SK-N-SH treated with all-trans-retinoic acid at 6 μM for 48 hours (cell line): ENCODE data around the gene TIMMDC1.
A peak's percentile ranks its signal among the peaks of the same experiment; 100 is the strongest.

Experiments
- ATAC-seq: fragments of 200-7000 bp; cut with Tn5 transposase; 3 replicates; pipeline ENCODE4 v1.9.1; 2020; ENCODE audit warnings: mild to moderate bottlenecking, moderate library complexity
- ARNTL ChIP-seq: fragments of 450-650 bp; formaldehyde crosslinking; IDR thresholded peaks from 2 replicates; pipeline ENCODE4 v1.5.0; 2020; ENCODE audit warnings: low read depth, mild to moderate bottlenecking, moderate library complexity, borderline replicate concordance
- CSDC2 ChIP-seq: fragments of 250-450 bp; sonication (Bioruptor Pico); IDR thresholded peaks from 2 replicates; pipeline ENCODE4 v1.5.0; 2020; ENCODE audit warnings: mild to moderate bottlenecking, moderate library complexity
- ESRRG ChIP-seq: fragments of 250-450 bp; sonication (Bioruptor Pico); IDR thresholded peaks from 2 replicates; pipeline ENCODE4 v1.6.1; 2021; ENCODE audit warnings: mild to moderate bottlenecking
- GLIS3 ChIP-seq: fragments of 250-450 bp; sonication (Bioruptor Pico); IDR thresholded peaks from 2 replicates; pipeline ENCODE4 v1.5.0; 2020; ENCODE audit warnings: mild to moderate bottlenecking, moderate library complexity
- ISL1 ChIP-seq: fragments of 250-450 bp; sonication (Bioruptor Pico); IDR thresholded peaks from 2 replicates; pipeline ENCODE4 v2.1.2; 2022; ENCODE audit warnings: mild to moderate bottlenecking, moderate library complexity
- PPARA ChIP-seq: fragments of 250-450 bp; sonication (Bioruptor Pico); IDR thresholded peaks from 2 replicates; pipeline ENCODE4 v1.5.0; 2020; ENCODE audit warnings: mild to moderate bottlenecking, borderline replicate concordance
- RARB ChIP-seq: fragments of 250-450 bp; sonication (Bioruptor Pico); IDR thresholded peaks from 2 replicates; pipeline ENCODE4 v1.8.0; 2021; ENCODE audit warnings: mild to moderate bottlenecking, moderate library complexity
- SNAI2 ChIP-seq: fragments of 250-450 bp; sonication (Bioruptor Pico); IDR thresholded peaks from 2 replicates; pipeline ENCODE4 v1.5.0; 2020; ENCODE audit warnings: mild to moderate bottlenecking, moderate library complexity
- TCF4 ChIP-seq: fragments of 250-450 bp; sonication (Bioruptor Pico); IDR thresholded peaks from 2 replicates; pipeline ENCODE4 v1.8.0; 2021; ENCODE audit warnings: mild to moderate bottlenecking, moderate library complexity, borderline replicate concordance
- TSHZ2 ChIP-seq: fragments of 250-450 bp; sonication (Bioruptor Pico); IDR thresholded peaks from 2 replicates; pipeline ENCODE4 v1.5.0; 2020; ENCODE audit warnings: mild to moderate bottlenecking, moderate library complexity
- ZFP30 ChIP-seq: fragments of 450-650 bp; formaldehyde crosslinking; IDR thresholded peaks from 2 replicates; pipeline ENCODE4 v1.5.0; 2022; ENCODE audit warnings: mild to moderate bottlenecking, moderate library complexity
- ZNF565 ChIP-seq: fragments of 450-650 bp; formaldehyde crosslinking; conservative IDR thresholded peaks from 2 replicates; pipeline ENCODE4 v1.5.0; 2020; ENCODE audit warnings: low read depth, mild to moderate bottlenecking, moderate library complexity
- ZNF8 ChIP-seq: fragments of 450-650 bp; formaldehyde crosslinking; IDR thresholded peaks from 2 replicates; pipeline ENCODE4 v1.5.0; 2020; ENCODE audit warnings: mild to moderate bottlenecking, moderate library complexity
- TF ChIP-seq, protein P1 (sequence below): fragments of 250-450 bp; sonication (Bioruptor Pico); IDR thresholded peaks from 2 replicates; pipeline ENCODE4 v1.8.0; 2020; ENCODE audit warnings: mild to moderate bottlenecking, moderate library complexity, borderline replicate concordance
- TF ChIP-seq, protein P2 (sequence below): fragments of 250-450 bp; sonication (Bioruptor Pico); IDR thresholded peaks from 2 replicates; pipeline ENCODE4 v1.5.1; 2021; ENCODE audit warnings: mild to moderate bottlenecking, moderate library complexity

Gene TIMMDC1

DNA sequence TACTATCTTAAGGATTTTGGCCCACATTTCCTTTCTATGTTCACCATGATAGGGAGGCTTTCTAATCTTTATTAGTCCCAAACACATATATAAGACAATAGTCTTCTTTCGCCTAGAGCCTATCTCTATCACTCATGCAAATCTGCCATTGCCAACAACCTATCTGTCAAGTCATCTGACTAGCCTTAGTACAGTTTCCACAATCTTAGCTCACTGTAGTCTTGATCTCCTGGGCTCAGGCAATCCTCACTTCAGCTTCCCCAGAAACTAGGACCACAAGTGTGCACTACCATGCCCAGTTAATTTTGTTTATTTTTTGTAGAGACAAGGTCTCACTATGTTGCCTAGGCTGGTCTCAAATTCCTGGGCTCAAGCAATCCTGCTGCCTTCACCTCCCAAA, 41.9 kb upstream of the TIMMDC1 start:
- ATAC-seq, result no peak
- no peak for TF ChIP-seq RARB (CRISPR knock-in tag)
- TF ChIP-seq, protein P1, sequence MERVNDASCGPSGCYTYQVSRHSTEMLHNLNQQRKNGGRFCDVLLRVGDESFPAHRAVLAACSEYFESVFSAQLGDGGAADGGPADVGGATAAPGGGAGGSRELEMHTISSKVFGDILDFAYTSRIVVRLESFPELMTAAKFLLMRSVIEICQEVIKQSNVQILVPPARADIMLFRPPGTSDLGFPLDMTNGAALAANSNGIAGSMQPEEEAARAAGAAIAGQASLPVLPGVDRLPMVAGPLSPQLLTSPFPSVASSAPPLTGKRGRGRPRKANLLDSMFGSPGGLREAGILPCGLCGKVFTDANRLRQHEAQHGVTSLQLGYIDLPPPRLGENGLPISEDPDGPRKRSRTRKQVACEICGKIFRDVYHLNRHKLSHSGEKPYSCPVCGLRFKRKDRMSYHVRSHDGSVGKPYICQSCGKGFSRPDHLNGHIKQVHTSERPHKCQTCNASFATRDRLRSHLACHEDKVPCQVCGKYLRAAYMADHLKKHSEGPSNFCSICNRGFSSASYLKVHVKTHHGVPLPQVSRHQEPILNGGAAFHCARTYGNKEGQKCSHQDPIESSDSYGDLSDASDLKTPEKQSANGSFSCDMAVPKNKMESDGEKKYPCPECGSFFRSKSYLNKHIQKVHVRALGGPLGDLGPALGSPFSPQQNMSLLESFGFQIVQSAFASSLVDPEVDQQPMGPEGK (CRISPR knock-in tag), result no peak
- no peak for TF ChIP-seq GLIS3 (CRISPR knock-in tag)
- TF ChIP-seq SNAI2 (CRISPR knock-in tag), result no peak
- TF ChIP-seq TCF4 (CRISPR knock-in tag), result no peak
- TF ChIP-seq ZNF565, result no peak

DNA sequence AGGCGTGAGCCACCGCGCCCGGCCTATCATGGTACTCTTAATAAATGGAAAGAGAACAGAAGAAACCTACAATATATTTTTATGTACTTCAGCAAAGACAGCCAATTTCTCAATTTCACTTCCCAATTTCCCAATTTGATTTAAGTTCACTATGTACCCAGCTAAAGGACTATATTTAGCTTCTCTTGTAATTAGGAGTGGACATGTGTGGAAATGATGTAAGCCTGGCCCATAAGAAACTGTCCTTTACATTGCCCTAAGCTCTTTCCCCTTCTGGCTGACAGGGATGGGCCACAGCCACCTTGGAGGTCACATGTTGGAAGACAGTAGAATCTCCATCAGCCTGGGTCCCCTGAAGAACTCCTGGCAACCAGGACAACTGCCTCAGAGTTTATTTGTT, 41.1 kb upstream of the TIMMDC1 start:
- no peak for ATAC-seq
- no peak for TF ChIP-seq ISL1 (CRISPR knock-in tag)
- no peak for TF ChIP-seq TSHZ2
- TF ChIP-seq, protein P2, sequence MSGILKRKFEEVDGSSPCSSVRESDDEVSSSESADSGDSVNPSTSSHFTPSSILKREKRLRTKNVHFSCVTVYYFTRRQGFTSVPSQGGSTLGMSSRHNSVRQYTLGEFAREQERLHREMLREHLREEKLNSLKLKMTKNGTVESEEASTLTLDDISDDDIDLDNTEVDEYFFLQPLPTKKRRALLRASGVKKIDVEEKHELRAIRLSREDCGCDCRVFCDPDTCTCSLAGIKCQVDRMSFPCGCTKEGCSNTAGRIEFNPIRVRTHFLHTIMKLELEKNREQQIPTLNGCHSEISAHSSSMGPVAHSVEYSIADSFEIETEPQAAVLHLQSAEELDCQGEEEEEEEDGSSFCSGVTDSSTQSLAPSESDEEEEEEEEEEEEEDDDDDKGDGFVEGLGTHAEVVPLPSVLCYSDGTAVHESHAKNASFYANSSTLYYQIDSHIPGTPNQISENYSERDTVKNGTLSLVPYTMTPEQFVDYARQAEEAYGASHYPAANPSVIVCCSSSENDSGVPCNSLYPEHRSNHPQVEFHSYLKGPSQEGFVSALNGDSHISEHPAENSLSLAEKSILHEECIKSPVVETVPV (CRISPR knock-in tag), result no peak
- no peak for TF ChIP-seq ZNF565
- TF ChIP-seq CSDC2, result no peak
- no peak for TF ChIP-seq ESRRG

GRCh38 chr3:119463171-119464169, 34.9 kb upstream of the TIMMDC1 start, which contains the start of gene TMEM39A:
TSS of gene TMEM39A (minus strand) at chr3:119463615. CDS start at chr3:119462074, 1,541 bp downstream.
- peak; percentile 98 for ATAC-seq
- TF ChIP-seq ARNTL (CRISPR knock-in tag) (no peak), SNAI2 (CRISPR knock-in tag) (peak; percentile 51; the same call in 1 of the 2 replicates), RARB (CRISPR knock-in tag) (no peak), GLIS3 (CRISPR knock-in tag) (peak; percentile 66; the same call in 1 of the 2 replicates), PPARA (CRISPR knock-in tag) (no peak)
- TF ChIP-seq, protein P1 (CRISPR knock-in tag), result 0 out of 2 replicates have a peak, but pooled peaks have one; percentile 11

DNA sequence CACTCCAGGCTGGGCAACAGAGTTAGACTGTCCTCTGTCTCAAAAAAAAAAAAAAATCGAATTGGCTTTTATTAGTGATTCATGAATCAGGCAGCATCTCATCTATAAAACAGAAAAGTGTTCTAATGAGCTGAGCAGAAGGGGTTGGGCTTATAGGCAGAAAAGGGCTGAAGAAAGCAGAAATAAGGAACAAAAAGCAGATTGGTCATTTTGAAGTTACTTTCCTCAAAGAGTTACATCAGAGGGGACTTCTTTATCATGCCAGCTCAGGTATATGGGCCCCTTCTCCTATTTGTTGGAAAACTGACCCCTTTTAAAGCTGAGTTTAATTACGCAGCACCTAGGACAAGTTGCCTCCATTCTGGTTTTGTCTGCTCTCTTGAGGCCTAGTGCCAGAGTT, 30.3 kb upstream of the TIMMDC1 start:
- no peak for TF ChIP-seq ISL1 (CRISPR knock-in tag)
- ATAC-seq, result no peak

DNA sequence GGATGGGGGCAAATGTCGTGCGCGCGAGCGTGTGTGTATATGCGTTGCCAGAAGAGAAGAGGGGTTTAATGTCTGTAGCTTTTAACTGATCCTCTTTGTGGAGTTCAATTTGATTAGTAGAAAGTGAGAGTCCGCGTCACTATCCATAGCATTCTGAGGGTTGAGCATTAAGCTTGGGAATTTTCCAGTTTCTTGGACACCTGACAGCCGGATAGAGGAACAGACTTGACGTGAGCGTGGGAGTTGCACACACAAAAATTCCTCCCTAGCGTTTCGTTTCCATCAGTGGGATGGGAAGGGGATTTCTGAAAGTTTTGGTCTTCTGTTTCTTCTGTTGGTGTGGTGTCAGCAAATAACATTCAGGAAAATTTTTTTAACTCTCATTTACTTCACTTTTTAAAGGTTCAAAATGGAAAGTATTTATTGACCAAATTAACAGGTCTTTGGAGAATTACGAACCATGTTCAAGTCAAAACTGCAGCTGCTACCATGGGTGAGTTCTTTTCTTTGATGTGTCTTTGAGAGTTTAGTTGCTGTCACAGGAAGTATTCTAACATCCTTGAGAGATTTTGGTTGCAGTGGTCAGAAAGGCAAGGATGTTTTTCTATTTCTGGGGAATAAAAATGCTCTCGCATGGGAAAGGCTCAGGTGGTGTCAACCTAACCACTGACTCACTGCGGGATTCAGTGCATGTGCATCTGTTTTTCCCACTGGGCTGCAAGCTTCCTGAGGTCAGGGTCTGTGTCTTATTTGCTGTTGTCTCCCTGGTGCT, 28.7 kb upstream of the TIMMDC1 start:
- ATAC-seq, result peak; percentile 54
- TF ChIP-seq ZNF8 (CRISPR knock-in tag) (no peak), ZFP30 (CRISPR knock-in tag) (no peak), PPARA (CRISPR knock-in tag) (no peak)
- TF ChIP-seq, all 23 proteins: peak for 0
